AG04450 (cell line): ENCODE results near the gene EVX1. TPM values are rescaled to one million over a fixed set of nuclear protein-coding genes. Genes with fewer than 3 reads are reported as not detected.

Experiments used
- CTCF ChIA-PET: fragments of 300-600, 350-600 bp; formaldehyde crosslinking; extraction: SDS; loops from one replicate; lab custom pipeline; 2022; ENCODE audit warnings: antibody characterized with exemption, inconsistent platforms; lab: Charles Lee
- POLR2A ChIA-PET: fragments of 350-600 bp; formaldehyde crosslinking; extraction: SDS; loops from one replicate; lab custom pipeline; 2021; ENCODE audit warnings: antibody characterized with exemption, inconsistent platforms; lab: Yijun Ruan, JAX
- DNase-seq: peaks from one replicate; pipeline ENCODE4 v3.0.0-alpha.2; 2011; ENCODE audit warnings: low read depth, low spot score
- H3K27ac ChIP-seq: one replicate; pipeline ENCODE4 v1.5.1; 2012; ENCODE audit warnings: low read depth, low read length, control low read depth
- H3K27me3 ChIP-seq: one replicate; pipeline ENCODE4 v1.6.0; 2012; ENCODE audit warnings: low read length; ENCODE audit not compliant: control insufficient read depth, insufficient read depth
- H3K4me3 ChIP-seq: 2 replicates; pipeline ENCODE4 v1.5.1; 2011; ENCODE audit warnings: mild to moderate bottlenecking, low read depth, low read length, control low read depth
- H3K9me3 ChIP-seq: 2 replicates; pipeline ENCODE4 v1.5.1; 2012; ENCODE audit warnings: low read length; ENCODE audit not compliant: control insufficient read depth, insufficient read depth
- polyA plus RNA-seq: library from polyadenylated mRNA; depleted of rRNA; stranded (reverse); fragments of >200 nt; gene quantifications from 2 replicates; pipeline ENCODE4 v1.2.3, GENCODE V29; 2011
- TF ChIP-seq, protein P1 (sequence below): IDR thresholded peaks from 2 replicates; pipeline ENCODE4 v1.5.1; 2011; ENCODE audit warnings: low read depth, low read length, control low read depth, inconsistent platforms

EVX1 gene
- polyA plus RNA-seq, 1 experiment, result not detected

DNA sequence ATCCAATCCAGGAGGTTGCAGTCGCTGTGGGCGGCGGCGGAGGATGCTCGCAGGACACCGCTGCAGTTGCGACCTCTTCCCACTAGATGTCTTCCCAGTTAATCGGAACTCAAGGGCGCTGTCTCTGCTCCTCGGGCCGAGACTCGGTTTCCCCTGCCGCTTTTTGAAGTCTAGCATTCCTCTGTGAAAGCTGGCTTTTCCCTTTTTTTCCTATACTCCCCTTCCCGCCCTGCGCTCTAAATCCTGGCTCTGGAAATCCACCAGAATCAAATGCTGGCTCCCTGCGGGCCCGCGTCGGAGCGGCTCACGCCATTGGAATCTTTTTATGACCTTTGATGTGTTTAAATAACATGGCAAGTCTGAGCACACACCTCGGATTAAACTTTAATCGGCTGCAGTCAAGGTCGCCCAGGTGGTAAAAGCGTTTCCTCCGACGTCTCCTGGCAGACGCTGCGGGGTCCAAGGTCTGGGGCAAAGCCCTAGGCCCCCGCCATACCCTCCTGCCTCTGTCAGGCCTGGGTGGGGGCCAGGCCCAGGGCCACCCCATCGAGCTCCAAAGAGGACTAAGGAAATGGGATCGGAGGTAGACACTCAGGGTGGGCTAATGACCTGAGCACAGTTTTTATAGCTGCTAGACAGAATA is 32.0 kb upstream of the EVX1 start:
- peak overlapping the region; percentile 37 for H3K4me3 ChIP-seq
- CTCF ChIA-PET, result interaction anchor here (0.6 to 2.7 kb wide), 28 partner anchors 10 to 886 kb away, joined by 3 to 32 read pairs (median 6); partner anchors contain the start of gene HOXA11
- no peak for DNase-seq
- H3K27me3 ChIP-seq, result peaks cover 98% of the 10 kb centered on the region
- peaks cover 12% of the 10 kb centered on the region; the same call in 1 of the 2 replicates for H3K9me3 ChIP-seq
- POLR2A ChIA-PET, result no interaction called here
- TF ChIP-seq, protein P1, sequence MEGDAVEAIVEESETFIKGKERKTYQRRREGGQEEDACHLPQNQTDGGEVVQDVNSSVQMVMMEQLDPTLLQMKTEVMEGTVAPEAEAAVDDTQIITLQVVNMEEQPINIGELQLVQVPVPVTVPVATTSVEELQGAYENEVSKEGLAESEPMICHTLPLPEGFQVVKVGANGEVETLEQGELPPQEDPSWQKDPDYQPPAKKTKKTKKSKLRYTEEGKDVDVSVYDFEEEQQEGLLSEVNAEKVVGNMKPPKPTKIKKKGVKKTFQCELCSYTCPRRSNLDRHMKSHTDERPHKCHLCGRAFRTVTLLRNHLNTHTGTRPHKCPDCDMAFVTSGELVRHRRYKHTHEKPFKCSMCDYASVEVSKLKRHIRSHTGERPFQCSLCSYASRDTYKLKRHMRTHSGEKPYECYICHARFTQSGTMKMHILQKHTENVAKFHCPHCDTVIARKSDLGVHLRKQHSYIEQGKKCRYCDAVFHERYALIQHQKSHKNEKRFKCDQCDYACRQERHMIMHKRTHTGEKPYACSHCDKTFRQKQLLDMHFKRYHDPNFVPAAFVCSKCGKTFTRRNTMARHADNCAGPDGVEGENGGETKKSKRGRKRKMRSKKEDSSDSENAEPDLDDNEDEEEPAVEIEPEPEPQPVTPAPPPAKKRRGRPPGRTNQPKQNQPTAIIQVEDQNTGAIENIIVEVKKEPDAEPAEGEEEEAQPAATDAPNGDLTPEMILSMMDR, result peak; percentile 81
- no peak overlapping the region for H3K27ac ChIP-seq

DNA sequence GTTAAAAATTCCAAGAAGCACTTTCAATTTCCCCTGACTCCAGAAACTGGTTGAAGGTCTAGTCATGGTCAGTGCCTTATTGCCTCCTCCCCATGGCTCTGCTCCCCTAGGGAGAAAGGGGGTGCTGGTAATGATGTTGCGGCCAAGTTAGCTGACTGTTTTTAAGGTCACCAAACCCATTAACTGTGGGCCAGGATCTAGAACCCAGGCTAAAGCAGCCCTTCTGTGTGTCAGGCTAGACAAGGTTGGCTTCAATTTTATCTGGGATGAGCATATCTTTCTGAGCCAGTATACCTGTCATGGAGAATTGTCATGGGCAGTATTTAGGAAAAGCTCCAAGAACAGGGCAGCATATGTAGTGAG is 31.5 kb upstream of the EVX1 start:
- POLR2A ChIA-PET, result no interaction called here
- Histone ChIP-seq H3K27me3 (peaks cover 96% of the 10 kb centered on the region), H3K4me3 (no peak overlapping the region), H3K27ac (no peak overlapping the region), H3K9me3 (peaks cover 9% of the 10 kb centered on the region; the same call in 1 of the 2 replicates)
- TF ChIP-seq, protein P1, result no peak
- DNase-seq, result no peak
- CTCF ChIA-PET, result interaction anchor here (0.6 to 2.7 kb wide), 23 partner anchors 9 to 886 kb away, joined by 3 to 32 read pairs (median 6); partner anchors contain the start of gene HOXA11

DNA sequence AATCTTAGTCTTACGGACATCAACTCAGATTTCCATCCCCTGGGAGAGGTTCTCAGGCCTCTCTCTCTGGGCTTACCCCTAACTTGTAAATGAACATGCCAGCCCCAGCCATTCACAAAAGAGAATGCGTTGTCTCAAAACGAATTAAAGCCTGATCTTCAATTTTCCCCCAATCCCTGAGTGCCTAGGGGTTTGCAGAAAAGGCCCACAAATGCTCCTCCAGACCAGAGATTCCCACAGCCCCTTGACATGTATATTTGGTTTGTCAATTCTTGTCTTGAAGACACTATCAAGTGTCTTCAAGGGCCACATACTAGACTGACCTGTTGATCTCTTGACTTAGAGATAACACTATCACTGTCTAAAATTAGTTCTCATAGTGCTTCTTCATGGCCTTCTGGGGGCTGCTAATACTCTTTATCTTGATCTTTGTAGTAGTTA is 30.8 kb upstream of the EVX1 start:
- Histone ChIP-seq H3K9me3 (peaks cover 9% of the 10 kb centered on the region; the same call in 1 of the 2 replicates), H3K4me3 (no peak overlapping the region), H3K27me3 (peaks cover 95% of the 10 kb centered on the region), H3K27ac (no peak overlapping the region)
- TF ChIP-seq, protein P1, result no peak
- ChIA-PET CTCF (interaction anchor here (1.7 to 2.7 kb wide), 5 partner anchors 11 to 885 kb away, joined by 6 to 32 read pairs (median 16); no protein-coding TSS in a partner anchor), POLR2A (no interaction called here)
- DNase-seq, result no peak

DNA sequence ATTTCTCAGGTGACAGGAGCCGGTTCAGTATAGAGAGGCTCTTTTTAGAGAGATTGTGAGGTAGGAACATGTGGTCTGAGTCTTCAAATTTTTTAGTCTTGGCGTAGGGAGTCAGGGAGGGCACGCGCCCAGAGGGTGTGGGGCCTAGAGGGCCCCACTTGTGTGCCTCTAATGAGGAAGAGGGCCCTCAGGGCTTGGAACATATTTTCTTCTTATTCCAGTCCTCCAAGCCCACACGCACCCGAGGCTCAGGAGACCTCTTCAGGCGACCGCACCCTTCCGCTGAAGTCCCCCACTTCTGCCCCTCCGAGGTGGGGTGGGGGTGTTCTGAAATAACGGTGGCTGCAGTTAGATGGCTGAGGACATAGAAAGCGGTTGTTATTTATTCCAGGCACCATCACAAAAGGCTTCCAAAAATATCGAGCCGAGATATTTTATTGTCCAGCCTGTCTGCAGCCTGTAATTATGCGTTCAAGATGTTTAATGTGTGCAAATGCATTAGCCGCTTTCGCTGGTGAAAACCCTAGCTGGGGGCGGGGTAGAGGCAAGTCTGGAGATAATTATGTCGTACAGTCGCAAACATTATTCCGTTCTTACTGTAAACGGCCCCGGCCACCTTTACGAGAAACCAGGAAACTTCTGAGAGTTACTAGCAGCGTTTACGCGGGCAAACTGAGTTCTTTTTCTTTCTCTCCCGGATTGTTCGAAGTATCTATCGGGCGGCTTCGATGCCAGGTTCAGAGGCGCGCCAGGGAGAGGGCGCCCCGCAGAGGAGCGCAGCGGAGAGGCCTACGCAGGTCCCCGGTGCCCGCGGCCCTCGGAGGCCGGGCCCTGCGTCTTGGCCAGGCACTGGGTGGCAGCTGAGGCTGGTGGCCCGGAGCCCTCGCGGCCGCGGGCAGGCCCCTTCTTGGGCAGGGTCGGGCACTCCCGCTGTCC is 29.8 kb upstream of the EVX1 start:
- DNase-seq, result no peak
- Histone ChIP-seq H3K27me3 (peaks cover 94% of the 10 kb centered on the region), H3K27ac (no peak overlapping the region), H3K4me3 (no peak overlapping the region), H3K9me3 (peaks cover 9% of the 10 kb centered on the region; the same call in 1 of the 2 replicates)
- ChIA-PET POLR2A (no interaction called here), CTCF (interaction anchor here (1.8 kb wide), 1 partner anchor 884 kb away, joined by 6 read pairs; no protein-coding TSS in a partner anchor)
- TF ChIP-seq, protein P1, result no peak
